ENCODE data around the gene YEATS2.

YEATS2 gene

DNA sequence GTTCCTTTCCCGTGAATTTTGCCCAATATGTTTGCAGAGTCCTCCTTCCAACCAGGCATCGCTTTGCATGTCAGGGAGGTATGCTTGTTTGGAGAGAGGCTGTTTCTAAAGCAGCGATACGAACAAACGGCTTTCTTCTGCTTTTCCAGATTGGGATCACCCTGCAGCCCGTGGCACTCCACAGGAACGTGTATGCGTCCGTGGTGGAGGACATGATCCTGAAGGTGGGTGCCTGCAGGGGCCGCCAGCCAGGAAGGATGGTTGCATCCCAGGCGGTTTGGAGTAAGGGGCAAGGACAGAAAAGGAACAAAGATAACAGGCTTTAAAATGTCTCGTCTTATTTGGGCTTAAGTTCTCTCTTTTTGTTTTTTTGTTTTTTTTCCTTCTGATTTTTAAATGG, 110.3 kb downstream of the YEATS2 start:
- no peak overlapping the region for H3K27ac ChIP-seq (ENCODE audit: low read depth, low read length)
- H3K4me1 ChIP-seq (ENCODE audit: control insufficient read depth in 1 of 2, insufficient read depth in 2 of 2, low read length in 2 of 2), result peaks cover 0 to 5% of the 10 kb centered on the region in 2 donors

DNA sequence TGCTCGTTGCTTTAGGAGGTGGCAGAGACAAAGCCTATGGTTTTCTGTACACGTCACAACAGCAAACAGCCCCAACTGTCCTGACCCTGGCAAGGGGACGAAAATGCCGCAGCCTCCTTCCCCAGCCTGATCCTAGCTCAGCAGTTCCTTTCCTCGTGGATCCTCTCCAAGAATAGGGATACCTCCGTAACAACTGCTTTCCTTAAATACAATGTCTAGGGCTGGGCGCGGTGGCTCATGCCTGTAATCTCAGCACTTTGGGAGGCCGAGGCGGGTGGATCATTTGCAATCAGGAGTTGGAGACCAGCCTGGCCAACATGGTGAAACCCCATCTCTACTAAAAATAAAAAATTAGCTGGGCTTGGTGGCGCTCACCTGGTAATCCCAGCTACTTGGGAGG, 110.8 kb downstream of the YEATS2 start:
- no peak overlapping the region for H3K27ac ChIP-seq (ENCODE audit: low read depth, low read length)
- no peaks in the 10 kb centered on the region for H3K27me3 ChIP-seq (ENCODE audit: control insufficient read depth in 1 of 2, insufficient read depth in 2 of 2, low read length in 2 of 2)
- H3K4me1 ChIP-seq (ENCODE audit: control insufficient read depth in 1 of 2, insufficient read depth in 2 of 2, low read length in 2 of 2), result peaks cover 0 to 5% of the 10 kb centered on the region in 2 donors
- H3K36me3 ChIP-seq (ENCODE audit: control insufficient read depth in 1 of 2, insufficient read depth in 2 of 2, low read length in 2 of 2), result peaks cover 39 to 71% of the 10 kb centered on the region in 2 donors
- no peaks in the 10 kb centered on the region for H3K9me3 ChIP-seq (ENCODE audit: control insufficient read depth in 1 of 2, low read length in 2 of 2)
- no peak overlapping the region for H3K9ac ChIP-seq (ENCODE audit: low read depth in 1 of 2, low read length in 2 of 2)
- H3K4me3 ChIP-seq (ENCODE audit: low read depth in 1 of 2, low read length in 2 of 2), result no peak overlapping the region

More for the DNA sequence above, 110.3 kb downstream of the YEATS2 start:
- Histone ChIP-seq H3K9ac (ENCODE audit: low read depth in 1 of 2, low read length in 2 of 2) (no peak overlapping the region), H3K4me3 (ENCODE audit: low read depth in 1 of 2, low read length in 2 of 2) (no peak overlapping the region), H3K27me3 (ENCODE audit: control insufficient read depth in 1 of 2, insufficient read depth in 2 of 2, low read length in 2 of 2) (no peaks in the 10 kb centered on the region), H3K36me3 (ENCODE audit: control insufficient read depth in 1 of 2, insufficient read depth in 2 of 2, low read length in 2 of 2) (peaks cover 40 to 73% of the 10 kb centered on the region in 2 donors), H3K9me3 (ENCODE audit: control insufficient read depth in 1 of 2, low read length in 2 of 2) (no peaks in the 10 kb centered on the region)

DNA sequence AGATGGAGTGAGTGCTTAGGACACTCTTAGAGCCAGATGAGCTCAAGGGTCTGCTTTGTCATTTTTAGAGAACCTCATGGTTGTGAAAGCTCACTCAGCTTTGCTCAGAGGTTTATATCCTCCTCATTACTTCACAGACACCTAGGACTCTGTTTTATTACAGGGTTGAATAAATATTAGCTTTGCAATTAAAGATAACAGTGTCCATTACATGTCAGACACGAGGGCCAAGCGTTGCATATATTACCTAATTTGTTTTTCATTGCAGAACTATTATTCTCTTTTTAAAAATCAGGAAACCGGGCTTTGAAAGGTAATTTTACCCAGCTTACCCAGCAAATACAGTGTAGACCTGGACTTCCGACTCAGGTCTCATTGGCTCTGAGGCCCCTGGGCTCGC, 111.7 kb downstream of the YEATS2 start:
- H3K9me3 ChIP-seq (ENCODE audit: control insufficient read depth in 1 of 2, low read length in 2 of 2), result no peaks in the 10 kb centered on the region
- no peak overlapping the region for H3K9ac ChIP-seq (ENCODE audit: low read depth in 1 of 2, low read length in 2 of 2)
- no peak overlapping the region for H3K27ac ChIP-seq (ENCODE audit: low read depth, low read length)
- H3K27me3 ChIP-seq (ENCODE audit: control insufficient read depth in 1 of 2, insufficient read depth in 2 of 2, low read length in 2 of 2), result no peaks in the 10 kb centered on the region
- peaks cover 0 to 5% of the 10 kb centered on the region in 2 donors for H3K4me1 ChIP-seq (ENCODE audit: control insufficient read depth in 1 of 2, insufficient read depth in 2 of 2, low read length in 2 of 2)
- H3K36me3 ChIP-seq (ENCODE audit: control insufficient read depth in 1 of 2, insufficient read depth in 2 of 2, low read length in 2 of 2), result peaks cover 34 to 67% of the 10 kb centered on the region in 2 donors
- H3K4me3 ChIP-seq (ENCODE audit: low read depth in 1 of 2, low read length in 2 of 2), result no peak overlapping the region

- Histone ChIP-seq H3K9me3 (ENCODE audit: control insufficient read depth in 1 of 2, low read length in 2 of 2) (no peaks in the 10 kb centered on the region), H3K9ac (ENCODE audit: low read depth in 1 of 2, low read length in 2 of 2) (no peak overlapping the region), H3K27me3 (ENCODE audit: control insufficient read depth in 1 of 2, insufficient read depth in 2 of 2, low read length in 2 of 2) (no peaks in the 10 kb centered on the region), H3K4me3 (ENCODE audit: low read depth in 1 of 2, low read length in 2 of 2) (no peak overlapping the region), H3K27ac (ENCODE audit: low read depth, low read length) (no peak overlapping the region), H3K36me3 (ENCODE audit: control insufficient read depth in 1 of 2, insufficient read depth in 2 of 2, low read length in 2 of 2) (peaks cover 26 to 63% of the 10 kb centered on the region in 2 donors), H3K4me1 (ENCODE audit: control insufficient read depth in 1 of 2, insufficient read depth in 2 of 2, low read length in 2 of 2) (peaks cover 0 to 5% of the 10 kb centered on the region in 2 donors)
Observed at GRCh38 chr3:183810643-183811594, 113.3 kb downstream of the YEATS2 start.

- Histone ChIP-seq H3K4me1 (ENCODE audit: control insufficient read depth in 1 of 2, insufficient read depth in 2 of 2, low read length in 2 of 2) (peaks cover 0 to 5% of the 10 kb centered on the region in 2 donors), H3K4me3 (ENCODE audit: low read depth in 1 of 2, low read length in 2 of 2) (no peak overlapping the region), H3K9ac (ENCODE audit: low read depth in 1 of 2, low read length in 2 of 2) (no peak overlapping the region)
Observed at GRCh38 chr3:183811638-183812037, 114.0 kb downstream of the YEATS2 start.

DNA sequence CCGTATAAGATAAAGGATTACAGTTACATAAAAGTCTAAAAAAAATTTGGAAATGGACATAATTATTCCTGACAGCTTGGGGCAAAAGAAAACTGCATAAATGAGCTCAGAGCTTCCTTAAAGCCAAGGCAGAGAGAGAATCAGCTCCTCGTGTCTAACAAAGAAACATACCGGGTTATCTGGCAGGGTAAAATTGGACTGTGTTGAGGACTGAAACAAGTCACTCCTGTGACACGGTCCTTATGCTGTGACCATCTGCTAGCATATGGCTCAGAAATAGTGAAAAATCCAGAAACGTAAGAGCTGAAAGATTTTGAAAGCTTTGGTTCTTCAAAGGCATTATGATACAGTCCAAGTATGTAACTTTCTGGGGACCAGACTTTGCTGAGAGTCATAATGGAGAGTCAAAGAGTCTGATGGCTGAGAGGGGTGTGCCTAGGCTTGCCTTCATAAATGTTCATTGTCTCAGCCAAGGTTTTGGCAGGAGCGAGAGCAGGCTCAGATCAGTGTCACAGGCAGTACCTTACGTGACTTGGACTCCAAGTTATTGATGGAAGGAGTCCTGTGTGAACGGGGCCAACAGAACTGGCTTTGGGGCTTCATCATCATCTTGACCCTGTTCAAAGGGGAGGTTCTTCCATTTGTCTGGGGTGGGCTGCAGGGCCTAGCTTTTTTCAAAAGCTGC, 115.3 kb downstream of the YEATS2 start:
- H3K9me3 ChIP-seq (ENCODE audit: control insufficient read depth in 1 of 2, low read length in 2 of 2), result no peaks in the 10 kb centered on the region
- H3K27ac ChIP-seq (ENCODE audit: low read depth, low read length), result no peak overlapping the region
- peaks cover 10 to 45% of the 10 kb centered on the region in 2 donors for H3K36me3 ChIP-seq (ENCODE audit: control insufficient read depth in 1 of 2, insufficient read depth in 2 of 2, low read length in 2 of 2)
- no peak overlapping the region for H3K4me3 ChIP-seq (ENCODE audit: low read depth in 1 of 2, low read length in 2 of 2)
- peaks cover 0 to 5% of the 10 kb centered on the region in 2 donors for H3K4me1 ChIP-seq (ENCODE audit: control insufficient read depth in 1 of 2, insufficient read depth in 2 of 2, low read length in 2 of 2)
- H3K9ac ChIP-seq (ENCODE audit: low read depth in 1 of 2, low read length in 2 of 2), result no peak overlapping the region
- no peaks in the 10 kb centered on the region for H3K27me3 ChIP-seq (ENCODE audit: control insufficient read depth in 1 of 2, insufficient read depth in 2 of 2, low read length in 2 of 2)

More at GRCh38 chr3:183811638-183812037, 114.0 kb downstream of the YEATS2 start:
- Histone ChIP-seq H3K9me3 (ENCODE audit: control insufficient read depth in 1 of 2, low read length in 2 of 2) (no peaks in the 10 kb centered on the region), H3K36me3 (ENCODE audit: control insufficient read depth in 1 of 2, insufficient read depth in 2 of 2, low read length in 2 of 2) (peaks cover 21 to 57% of the 10 kb centered on the region in 2 donors), H3K27ac (ENCODE audit: low read depth, low read length) (no peak overlapping the region), H3K27me3 (ENCODE audit: control insufficient read depth in 1 of 2, insufficient read depth in 2 of 2, low read length in 2 of 2) (no peaks in the 10 kb centered on the region)

DNA sequence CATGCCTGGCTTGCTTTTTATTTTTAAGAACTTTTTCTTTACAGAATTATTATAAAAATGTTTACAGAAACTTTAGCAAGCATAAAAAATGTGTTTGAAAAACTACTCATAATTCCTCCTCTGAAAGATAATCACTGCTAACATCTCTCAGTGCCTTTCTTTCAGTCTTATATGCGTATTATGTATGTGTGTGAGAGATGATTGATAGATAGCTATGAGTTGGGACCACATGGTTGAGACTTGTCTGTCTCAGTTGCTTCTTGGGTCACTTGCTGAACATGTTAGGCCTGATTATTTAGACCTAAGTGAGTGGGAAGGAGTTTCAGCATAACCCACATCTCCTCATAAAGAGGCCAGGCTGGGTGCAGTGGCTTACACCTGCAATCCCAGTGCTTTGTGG, 116.6 kb downstream of the YEATS2 start:
- Histone ChIP-seq H3K4me3 (ENCODE audit: low read depth in 1 of 2, low read length in 2 of 2) (no peak overlapping the region), H3K9me3 (ENCODE audit: control insufficient read depth in 1 of 2, low read length in 2 of 2) (no peaks in the 10 kb centered on the region), H3K27me3 (ENCODE audit: control insufficient read depth in 1 of 2, insufficient read depth in 2 of 2, low read length in 2 of 2) (no peaks in the 10 kb centered on the region), H3K27ac (ENCODE audit: low read depth, low read length) (no peak overlapping the region), H3K36me3 (ENCODE audit: control insufficient read depth in 1 of 2, insufficient read depth in 2 of 2, low read length in 2 of 2) (peaks cover 7 to 32% of the 10 kb centered on the region in 2 donors), H3K9ac (ENCODE audit: low read depth in 1 of 2, low read length in 2 of 2) (no peak overlapping the region), H3K4me1 (ENCODE audit: control insufficient read depth in 1 of 2, insufficient read depth in 2 of 2, low read length in 2 of 2) (peaks cover 0 to 5% of the 10 kb centered on the region in 2 donors)

- Histone ChIP-seq H3K9ac (ENCODE audit: low read depth in 1 of 2, low read length in 2 of 2) (no peak overlapping the region), H3K27ac (ENCODE audit: low read depth, low read length) (no peak overlapping the region), H3K4me1 (ENCODE audit: control insufficient read depth in 1 of 2, insufficient read depth in 2 of 2, low read length in 2 of 2) (no peaks in the 10 kb centered on the region), H3K4me3 (ENCODE audit: low read depth in 1 of 2, low read length in 2 of 2) (no peak overlapping the region), H3K36me3 (ENCODE audit: control insufficient read depth in 1 of 2, insufficient read depth in 2 of 2, low read length in 2 of 2) (peaks cover 4 to 21% of the 10 kb centered on the region in 2 donors), H3K27me3 (ENCODE audit: control insufficient read depth in 1 of 2, insufficient read depth in 2 of 2, low read length in 2 of 2) (no peaks in the 10 kb centered on the region), H3K9me3 (ENCODE audit: control insufficient read depth in 1 of 2, low read length in 2 of 2) (no peaks in the 10 kb centered on the region)
Observed at GRCh38 chr3:183815563-183815940, 118.0 kb downstream of the YEATS2 start.

- no peak overlapping the region for H3K4me3 ChIP-seq (ENCODE audit: low read depth in 1 of 2, low read length in 2 of 2)
- H3K9ac ChIP-seq (ENCODE audit: low read depth in 1 of 2, low read length in 2 of 2), result no peak overlapping the region
- H3K36me3 ChIP-seq (ENCODE audit: control insufficient read depth in 1 of 2, insufficient read depth in 2 of 2, low read length in 2 of 2), result peaks cover 4 to 16% of the 10 kb centered on the region in 2 donors
- H3K9me3 ChIP-seq (ENCODE audit: control insufficient read depth in 1 of 2, low read length in 2 of 2), result no peaks in the 10 kb centered on the region
- H3K27me3 ChIP-seq (ENCODE audit: control insufficient read depth in 1 of 2, insufficient read depth in 2 of 2, low read length in 2 of 2), result no peaks in the 10 kb centered on the region
- H3K4me1 ChIP-seq (ENCODE audit: control insufficient read depth in 1 of 2, insufficient read depth in 2 of 2, low read length in 2 of 2), result no peaks in the 10 kb centered on the region
- H3K27ac ChIP-seq (ENCODE audit: low read depth, low read length), result no peak overlapping the region
Observed at GRCh38 chr3:183815951-183816475, 118.4 kb downstream of the YEATS2 start.

All from duodenal mucosa (tissue), 2 donors.